GM18508 (cell line): ENCODE data around the gene PRRT1.
"Not testable (repeated sequence)": the region's sequence is repeated elsewhere in the genome, so short reads cannot be mapped to it uniquely, and the experiment has no call there.

Source experiments
- ATAC-seq: cut with Tn5 transposase; IDR thresholded peaks from one replicate; pipeline ENCODE4 v1.9.1; 2021; ENCODE audit warnings: moderate number of reproducible peaks; ENCODE audit not compliant: insufficient read depth, unreplicated experiment

Gene PRRT1

DNA sequence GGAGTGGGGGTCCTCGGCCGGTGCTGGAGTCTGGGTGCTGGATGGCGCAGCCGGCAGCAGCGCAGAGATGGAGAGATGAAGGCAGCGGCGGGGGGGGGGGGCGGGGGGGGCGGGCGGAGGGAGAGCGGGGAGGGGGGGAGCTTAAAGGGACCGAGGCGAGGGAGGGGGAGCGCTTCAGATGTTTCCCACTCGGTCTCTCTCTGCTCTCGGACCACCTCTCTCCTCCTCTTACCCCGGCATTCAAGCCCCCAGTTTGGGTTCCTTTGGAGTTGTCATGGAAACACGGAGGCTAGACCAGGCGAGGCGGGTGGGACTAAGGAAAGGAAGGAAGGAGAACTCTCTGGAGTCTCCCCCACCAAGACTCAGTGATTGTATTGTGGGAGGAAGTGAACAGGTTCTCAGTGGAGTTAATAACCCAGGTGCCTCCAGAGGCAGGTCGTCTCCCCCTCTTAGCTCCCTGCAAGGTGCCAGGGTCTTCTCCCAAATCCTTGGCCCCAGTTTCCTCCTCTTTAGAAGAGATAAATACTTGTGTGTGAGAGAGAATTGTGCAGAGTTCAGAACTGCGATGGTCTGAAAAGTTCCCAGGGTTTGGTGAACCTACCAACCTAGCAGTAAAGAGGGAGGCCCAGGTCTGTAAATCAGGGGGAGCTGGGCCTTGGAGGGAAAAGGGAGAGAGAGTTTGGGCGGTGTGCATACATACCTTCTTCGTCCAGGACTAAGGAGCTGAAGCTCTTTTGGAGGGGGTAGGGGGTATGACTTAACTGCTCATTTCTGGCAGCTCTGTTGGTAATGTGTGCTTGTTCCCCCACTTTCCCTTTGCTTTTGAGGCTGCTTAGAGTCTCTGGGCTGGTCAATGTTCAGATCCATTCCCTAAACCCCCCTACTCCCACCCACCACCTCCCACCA, at the start of gene PRRT1:
PRRT1 (minus strand) TSS at position 77 of the 906 bp plus-strand sequence. CDS start 112 bp downstream, outside the sequence.
- ATAC-seq, result no peak

GRCh38 chr6:32200711-32201475, 49.2 kb upstream of the PRRT1 start:
- no peak for ATAC-seq

GRCh38 chr6:32198866-32199265, 47.1 kb upstream of the PRRT1 start:
- no peak for ATAC-seq

DNA sequence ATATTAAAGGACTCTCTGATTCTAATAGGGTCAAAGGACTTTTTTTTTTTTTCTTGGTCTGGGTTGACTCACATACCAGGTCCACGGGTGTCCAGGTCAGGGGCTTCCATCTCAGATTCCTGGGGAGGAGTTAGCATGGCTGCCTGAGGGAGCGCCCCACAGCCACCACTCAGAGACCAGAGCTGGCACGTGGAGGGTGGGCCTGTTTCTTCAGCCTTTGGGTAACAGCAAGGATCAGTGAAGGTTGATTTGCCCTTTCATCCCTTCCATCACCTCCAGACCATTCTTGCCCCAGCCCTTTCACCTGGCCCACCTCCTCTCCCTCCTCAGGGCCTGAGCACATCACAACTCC, 46.6 kb upstream of the PRRT1 start:
- ATAC-seq, result no peak

DNA sequence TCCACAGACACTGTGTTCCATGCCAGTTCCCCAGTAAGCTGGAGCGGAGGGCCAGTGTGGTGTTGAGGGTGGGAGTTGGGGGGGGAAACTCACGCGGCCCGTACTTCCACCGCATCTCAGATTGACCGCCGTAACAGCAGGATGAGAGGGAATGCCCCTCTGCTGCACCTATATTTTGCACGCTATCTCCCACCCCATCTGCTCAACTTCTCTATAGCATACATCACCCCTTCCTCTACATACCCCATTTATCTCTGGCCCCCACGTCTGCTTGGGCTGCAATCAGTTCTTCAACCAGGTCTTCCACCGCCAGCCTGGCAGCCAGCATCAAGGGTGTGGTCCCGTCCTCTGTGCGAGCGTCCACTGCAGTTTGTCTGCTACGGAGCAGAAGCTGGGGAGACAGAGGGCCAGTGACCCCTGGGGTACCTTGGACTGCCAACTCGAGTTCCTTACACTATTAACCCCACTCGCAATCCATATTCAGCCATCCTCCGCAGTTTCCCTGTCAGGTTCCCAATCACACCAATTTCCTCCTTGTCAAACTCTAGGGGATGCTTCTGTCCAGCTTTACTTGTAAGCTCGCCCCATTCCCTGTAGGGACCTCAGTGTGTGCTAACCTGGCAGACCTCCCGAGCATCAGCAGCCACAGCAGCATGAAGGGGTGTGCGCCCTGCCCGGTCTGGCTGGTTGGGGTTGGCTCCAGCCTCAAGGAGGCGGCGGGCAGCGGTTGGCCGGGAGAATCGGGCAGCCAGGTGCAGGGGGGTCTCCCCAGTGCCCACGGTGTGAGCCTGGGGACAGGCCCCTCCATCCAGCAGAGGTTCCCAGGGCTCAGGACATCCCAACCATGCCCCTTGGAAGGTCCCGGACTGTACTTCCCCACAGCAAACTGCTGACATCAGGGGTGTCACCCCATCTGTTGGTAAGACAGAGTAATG, 45.2 kb upstream of the PRRT1 start:
- no peak for ATAC-seq

- ATAC-seq, result no peak
These were observed 44.4 kb upstream of the PRRT1 start for GRCh38 chr6:32195902-32196681.

DNA sequence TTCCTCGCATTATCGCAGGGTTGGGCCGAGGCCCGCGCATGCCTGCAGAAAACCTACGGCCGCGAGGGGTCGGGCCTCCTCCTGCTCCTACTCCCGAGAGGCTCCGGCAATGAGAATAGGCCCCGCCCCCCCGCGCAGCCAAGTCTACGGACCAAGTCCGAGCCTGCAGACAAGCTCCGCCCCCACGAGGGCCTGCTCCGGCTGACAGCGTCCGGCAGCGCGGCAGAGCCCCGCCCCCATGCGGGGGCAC, 43.8 kb upstream of the PRRT1 start:
- peak; percentile 38 for ATAC-seq

GRCh38 chr6:32194825-32195651, 43.3 kb upstream of the PRRT1 start:
- peak; percentile 38 for ATAC-seq

DNA sequence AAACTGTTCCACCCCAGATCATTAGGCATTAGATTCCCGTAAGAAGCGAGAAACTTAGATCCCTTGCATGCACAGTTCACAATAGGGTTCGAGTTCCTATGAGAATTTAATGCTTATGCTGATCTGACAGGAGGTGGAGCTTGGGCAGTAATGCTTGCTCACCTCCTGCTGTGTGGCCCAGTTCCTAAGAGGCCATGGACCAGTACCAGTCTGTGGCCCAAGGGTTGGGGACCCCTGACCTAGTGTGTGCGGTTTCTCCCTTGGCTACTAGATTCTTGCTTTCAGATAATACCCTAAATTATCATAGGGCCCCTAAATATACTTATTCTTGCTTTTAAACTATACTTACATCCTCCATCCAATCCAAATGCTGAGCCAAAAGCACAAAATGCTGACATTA, 42.6 kb upstream of the PRRT1 start:
- ATAC-seq, result no peak

- not testable (repeated sequence) for ATAC-seq
These were observed 41.4 kb upstream of the PRRT1 start for GRCh38 chr6:32193096-32193495.

- no peak for ATAC-seq
These were observed 40.9 kb upstream of the PRRT1 start, which contains the start of gene GPSM3 for GRCh38 chr6:32192608-32193039. Gene GPSM3 (minus strand): TSS chr6:32192643. CDS start chr6:32192513, 130 bp downstream.

DNA sequence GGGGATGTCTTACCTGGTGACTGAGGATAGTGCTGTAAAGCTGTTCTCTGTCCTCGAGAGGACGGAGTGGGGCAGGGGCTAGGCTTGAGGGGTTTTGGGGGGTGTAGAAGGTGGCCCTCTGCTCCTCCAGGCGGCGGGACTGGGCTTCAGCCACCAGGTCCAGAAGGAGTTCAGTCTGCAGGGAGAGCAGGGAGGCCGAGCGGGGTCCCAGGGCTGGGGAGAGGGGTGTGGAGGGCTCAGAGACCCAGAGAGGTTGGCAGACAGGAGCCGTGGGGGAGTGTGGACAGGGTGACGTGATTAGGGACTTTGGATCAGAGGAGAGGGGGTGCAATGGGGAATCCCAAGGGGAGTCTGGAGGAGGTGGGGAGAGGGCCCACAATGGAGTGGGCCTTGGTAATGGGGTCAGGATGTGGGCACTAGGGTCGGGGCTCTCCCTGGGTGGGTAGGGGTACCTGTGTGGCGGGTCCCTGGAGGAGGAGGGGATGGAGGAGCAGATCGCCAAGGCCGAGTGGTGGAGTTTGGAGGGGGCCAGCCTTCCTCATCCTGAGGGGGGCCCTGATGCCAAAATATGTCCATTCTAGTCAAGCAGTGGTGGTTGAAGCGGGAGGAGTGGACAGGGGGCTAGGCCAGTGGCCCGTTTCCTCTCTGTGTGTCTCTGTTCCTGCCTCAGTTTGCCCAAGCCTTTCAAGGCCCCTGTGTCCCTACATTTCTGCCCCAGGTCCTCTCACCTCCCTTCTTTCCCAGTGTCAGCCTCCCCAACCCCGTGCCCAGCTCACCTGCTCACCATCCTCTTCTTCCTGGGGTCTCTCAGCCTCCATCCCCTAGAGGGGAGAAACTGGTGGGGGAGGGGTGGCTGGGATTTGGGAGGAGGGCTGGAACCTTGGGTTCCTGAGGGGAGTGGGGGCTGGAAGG, 40.2 kb upstream of the PRRT1 start:
- ATAC-seq, result no peak

DNA sequence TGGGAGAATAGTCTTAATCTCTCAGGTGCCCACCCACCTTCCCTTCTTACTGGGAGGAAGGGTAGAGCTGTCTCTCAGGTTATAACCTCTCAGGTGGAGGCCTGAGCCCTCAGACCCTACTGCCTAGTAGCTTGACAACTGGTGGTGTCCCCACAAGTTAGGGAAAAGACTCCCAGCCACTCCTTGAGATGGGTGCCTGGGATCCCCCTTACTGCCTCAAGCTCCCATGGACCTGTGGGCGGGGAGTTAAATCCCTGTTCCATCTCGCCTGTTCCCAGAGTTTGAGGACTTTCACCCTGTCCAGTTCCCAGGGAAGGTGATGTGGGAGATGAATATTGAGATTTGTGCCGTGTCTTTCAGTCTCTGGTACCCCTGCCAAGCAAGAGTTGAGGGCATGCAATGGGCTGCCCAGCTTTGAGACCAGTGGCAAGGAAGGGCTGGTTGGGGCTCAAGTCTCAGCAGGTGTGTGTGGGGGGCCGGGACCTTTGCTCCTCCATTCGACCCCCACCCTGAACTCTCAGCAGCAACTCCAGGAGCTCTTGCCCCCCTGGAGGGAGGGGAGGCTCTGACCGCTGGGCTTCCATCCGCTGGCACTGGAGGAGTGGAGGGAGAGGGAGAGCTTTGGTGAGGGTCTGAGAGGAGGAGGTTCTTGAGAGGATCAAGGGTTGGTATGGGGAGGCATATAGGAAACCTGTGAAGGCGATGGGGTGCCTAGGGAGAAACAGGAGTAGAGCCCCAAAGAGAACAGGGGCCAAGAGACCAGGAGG, 39.4 kb upstream of the PRRT1 start:
- no peak for ATAC-seq

- ATAC-seq, result no peak
These were observed 38.5 kb upstream of the PRRT1 start, which contains the start of gene PBX2 for GRCh38 chr6:32190054-32190851. Gene PBX2 (minus strand): TSS chr6:32190202. CDS start chr6:32189915, 287 bp downstream.

DNA sequence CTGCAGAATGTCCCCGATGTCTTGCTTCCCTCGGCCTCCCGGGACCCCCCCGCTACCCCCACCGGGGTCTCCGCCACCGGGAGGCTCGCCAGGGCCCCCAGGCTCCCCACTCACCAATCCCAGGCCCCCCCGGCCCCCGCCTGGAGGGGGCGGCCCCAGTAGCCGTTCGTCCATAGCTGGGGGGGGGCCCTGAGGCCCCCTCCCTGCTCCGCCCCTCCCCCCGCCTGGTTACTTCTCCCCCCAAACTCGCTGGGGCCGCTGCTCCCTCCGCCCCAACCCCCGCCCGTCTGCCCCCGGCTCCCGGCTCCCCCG, 38.0 kb upstream of the PRRT1 start:
- no peak for ATAC-seq

DNA sequence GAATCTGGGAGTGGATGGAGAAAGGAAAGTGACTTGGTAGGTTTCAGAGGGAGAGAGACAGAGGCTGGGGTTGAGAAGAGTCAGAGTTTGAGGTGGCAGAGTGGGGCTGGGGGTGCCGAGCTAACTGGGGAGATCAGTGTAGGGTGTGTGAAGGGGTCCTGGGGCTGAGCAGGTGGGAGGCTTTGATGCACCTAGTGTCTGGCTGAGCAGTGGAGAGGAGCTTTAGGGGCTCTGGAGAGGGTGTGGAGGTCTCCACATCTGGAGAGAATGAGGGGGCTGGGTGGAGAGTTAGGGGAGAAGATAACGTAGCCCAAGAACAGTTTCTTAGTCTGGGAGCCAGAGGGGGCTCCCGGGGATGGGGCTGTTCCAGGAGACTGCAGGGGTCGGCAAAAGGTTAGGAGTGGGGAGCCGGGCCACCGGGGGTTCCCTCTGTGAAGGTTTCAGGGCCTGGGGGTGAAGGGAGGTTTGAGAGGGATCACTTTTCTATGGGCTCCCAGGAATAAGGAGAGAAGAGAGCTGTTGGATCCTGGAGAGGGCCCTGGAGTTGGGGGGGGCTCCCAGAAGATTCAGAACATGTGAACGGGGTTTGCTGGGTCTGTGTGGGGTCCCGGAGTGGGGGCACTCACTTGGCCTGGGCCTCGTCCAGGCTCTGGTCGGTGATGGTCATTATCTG, 37.5 kb upstream of the PRRT1 start:
- no peak for ATAC-seq
